Neural cell (in vitro differentiated cells): ENCODE data around the gene UQCRHL. TPM values are rescaled to one million over a fixed set of nuclear protein-coding genes. Genes with fewer than 3 reads are reported as not detected.

Experiments
- H2AFZ ChIP-seq: fragments of 200-600, 300-800 bp; sonication (generic), shearing (Covaris generic); 2 replicates; pipeline ENCODE4 v1.6.0; 2014; ENCODE audit warnings: low read depth, mild to moderate bottlenecking, antibody characterized with exemption, low read length, moderate library complexity
- H3F3A ChIP-seq: fragments of 200-600 bp; shearing (Covaris generic); 2 replicates; pipeline ENCODE4 v1.6.1; 2016; ENCODE audit warnings: mild to moderate bottlenecking, moderate library complexity, mixed read lengths, antibody characterized with exemption, low read length; ENCODE audit not compliant: insufficient read depth, poor library complexity, severe bottlenecking
- H3K27ac ChIP-seq: fragments of 200-600, 300-800 bp; sonication (generic), shearing (Covaris generic); 2 replicates; pipeline ENCODE4 v1.5.1; 2014; ENCODE audit warnings: mild to moderate bottlenecking, low read length, moderate library complexity
- H3K27me3 ChIP-seq: fragments of 300-800, 200-600 bp; sonication (generic), shearing (Covaris generic); 2 replicates; pipeline ENCODE4 v1.6.0; 2014; ENCODE audit warnings: mild to moderate bottlenecking, low read depth, low read length, moderate library complexity; ENCODE audit not compliant: insufficient read depth
- H3K36me3 ChIP-seq: fragments of 300-800, 200-600 bp; sonication (generic), shearing (Covaris generic); 2 replicates; pipeline ENCODE4 v1.5.1; 2014; ENCODE audit warnings: mild to moderate bottlenecking, antibody characterized with exemption, low read length, moderate library complexity; ENCODE audit not compliant: insufficient read depth
- H3K4me2 ChIP-seq: fragments of 300-800, 200-600 bp; sonication (generic), shearing (Covaris generic); 2 replicates; pipeline ENCODE4 v1.6.0; 2014; ENCODE audit warnings: mild to moderate bottlenecking, low read length
- H3K4me3 ChIP-seq: fragments of 300-800, 200-600 bp; sonication (generic), shearing (Covaris generic); 2 replicates; pipeline ENCODE4 v1.5.1; 2014; ENCODE audit warnings: mild to moderate bottlenecking, low read length, moderate library complexity
- H3K79me2 ChIP-seq: fragments of 200-600 bp; shearing (Covaris generic); replicated peaks from 2 replicates; pipeline ENCODE4 v1.6.0; 2014; ENCODE audit warnings: mild to moderate bottlenecking, low read length, moderate library complexity; ENCODE audit not compliant: insufficient read depth
- H3K9ac ChIP-seq: fragments of 300-800, 200-600 bp; sonication (generic), shearing (Covaris generic); 2 replicates; pipeline ENCODE4 v1.6.1; 2016; ENCODE audit warnings: mild to moderate bottlenecking, low read length, mixed read lengths
- H3K9me2 ChIP-seq: fragments of 200-600 bp; shearing (Covaris generic); 2 replicates; pipeline ENCODE4 v1.6.1; 2016; ENCODE audit warnings: mild to moderate bottlenecking, low read length, mixed read lengths; ENCODE audit not compliant: insufficient read depth
- H3K9me3 ChIP-seq: fragments of 200-600, 300-800 bp; sonication (generic), shearing (Covaris generic); 2 replicates; pipeline ENCODE4 v1.6.1; 2016; ENCODE audit warnings: mild to moderate bottlenecking, mixed run types, low read length, moderate library complexity, mixed read lengths
- H4K20me1 ChIP-seq: fragments of 200-600 bp; shearing (Covaris generic); 2 replicates; pipeline ENCODE4 v1.6.1; 2016; ENCODE audit warnings: mild to moderate bottlenecking, mixed run types; ENCODE audit not compliant: insufficient read depth
- CTCF ChIP-seq: fragments of 450-650 bp; IDR thresholded peaks from 2 replicates; pipeline ENCODE4 v1.5.1; 2014; ENCODE audit warnings: antibody characterized with exemption, mild to moderate bottlenecking, moderate library complexity; ENCODE audit not compliant: poor library complexity, severe bottlenecking
- EP300 ChIP-seq: fragments of 450-650 bp; conservative IDR thresholded peaks from 2 replicates; pipeline ENCODE4 v1.6.1; 2014; ENCODE audit warnings: antibody characterized with exemption, mild to moderate bottlenecking, moderate library complexity; ENCODE audit not compliant: poor library complexity, severe bottlenecking
- EZH2 ChIP-seq: fragments of 200-600, 300-800 bp; shearing (Covaris generic), sonication (generic); IDR thresholded peaks from 2 replicates; pipeline ENCODE4 v1.6.1; 2014; ENCODE audit warnings: antibody characterized with exemption, low read length, borderline replicate concordance, mild to moderate bottlenecking; ENCODE audit not compliant: insufficient read depth, poor library complexity, severe bottlenecking
- MXI1 ChIP-seq: fragments of 450-650 bp; conservative IDR thresholded peaks from 2 replicates; pipeline ENCODE4 v1.6.1; 2014; ENCODE audit warnings: antibody characterized with exemption, mild to moderate bottlenecking; ENCODE audit not compliant: poor library complexity, severe bottlenecking
- POLR2AphosphoS5 ChIP-seq: IDR thresholded peaks from 2 replicates; pipeline ENCODE4 v1.6.1; 2012
- RAD21 ChIP-seq: fragments of 450-650 bp; conservative IDR thresholded peaks from 2 replicates; pipeline ENCODE4 v1.6.1; 2014; ENCODE audit warnings: antibody characterized with exemption, mild to moderate bottlenecking, moderate library complexity
- SMC3 ChIP-seq: fragments of 450-650 bp; conservative IDR thresholded peaks from 2 replicates; pipeline ENCODE4 v1.6.1; 2014; ENCODE audit warnings: antibody characterized with exemption, mild to moderate bottlenecking, moderate library complexity; ENCODE audit not compliant: poor library complexity
- TAF1 ChIP-seq: IDR thresholded peaks from 2 replicates; pipeline ENCODE4 v1.6.1; 2012; ENCODE audit warnings: low read depth
- polyA plus RNA-seq: library from polyadenylated mRNA; depleted of rRNA; stranded (reverse); fragments of >200 nt; gene quantifications from 2 replicates; pipeline ENCODE4 v1.2.3, GENCODE V29; 2014
- TF ChIP-seq, protein P1 (sequence below): IDR thresholded peaks from 2 replicates; pipeline ENCODE4 v1.6.1; 2012; ENCODE audit warnings: borderline replicate concordance

The UQCRHL gene
- polyA plus RNA-seq, 1 donor from 2014 or later, result 6.1 TPM

- Histone ChIP-seq H3K4me3 (no peak overlapping the region), H3F3A (no peaks in the 10 kb centered on the region), H3K27me3 (no peaks in the 10 kb centered on the region), H3K79me2 (no peaks in the 10 kb centered on the region), H3K9ac (no peak overlapping the region), H3K9me3 (no peaks in the 10 kb centered on the region), H4K20me1 (no peaks in the 10 kb centered on the region), H3K9me2 (no peaks in the 10 kb centered on the region), H3K36me3 (no peaks in the 10 kb centered on the region), H2AFZ (no peak overlapping the region), H3K4me2 (no peak overlapping the region), H3K27ac (no peak overlapping the region)
- TF ChIP-seq TAF1, result no peak
- no peak for TF ChIP-seq RAD21
- TF ChIP-seq CTCF, result no peak
- no peak for TF ChIP-seq SMC3
- no peak for TF ChIP-seq EZH2
- no peak for TF ChIP-seq EP300
- no peak for TF ChIP-seq MXI1
- TF ChIP-seq POLR2AphosphoS5, result no peak
- TF ChIP-seq, protein P1, sequence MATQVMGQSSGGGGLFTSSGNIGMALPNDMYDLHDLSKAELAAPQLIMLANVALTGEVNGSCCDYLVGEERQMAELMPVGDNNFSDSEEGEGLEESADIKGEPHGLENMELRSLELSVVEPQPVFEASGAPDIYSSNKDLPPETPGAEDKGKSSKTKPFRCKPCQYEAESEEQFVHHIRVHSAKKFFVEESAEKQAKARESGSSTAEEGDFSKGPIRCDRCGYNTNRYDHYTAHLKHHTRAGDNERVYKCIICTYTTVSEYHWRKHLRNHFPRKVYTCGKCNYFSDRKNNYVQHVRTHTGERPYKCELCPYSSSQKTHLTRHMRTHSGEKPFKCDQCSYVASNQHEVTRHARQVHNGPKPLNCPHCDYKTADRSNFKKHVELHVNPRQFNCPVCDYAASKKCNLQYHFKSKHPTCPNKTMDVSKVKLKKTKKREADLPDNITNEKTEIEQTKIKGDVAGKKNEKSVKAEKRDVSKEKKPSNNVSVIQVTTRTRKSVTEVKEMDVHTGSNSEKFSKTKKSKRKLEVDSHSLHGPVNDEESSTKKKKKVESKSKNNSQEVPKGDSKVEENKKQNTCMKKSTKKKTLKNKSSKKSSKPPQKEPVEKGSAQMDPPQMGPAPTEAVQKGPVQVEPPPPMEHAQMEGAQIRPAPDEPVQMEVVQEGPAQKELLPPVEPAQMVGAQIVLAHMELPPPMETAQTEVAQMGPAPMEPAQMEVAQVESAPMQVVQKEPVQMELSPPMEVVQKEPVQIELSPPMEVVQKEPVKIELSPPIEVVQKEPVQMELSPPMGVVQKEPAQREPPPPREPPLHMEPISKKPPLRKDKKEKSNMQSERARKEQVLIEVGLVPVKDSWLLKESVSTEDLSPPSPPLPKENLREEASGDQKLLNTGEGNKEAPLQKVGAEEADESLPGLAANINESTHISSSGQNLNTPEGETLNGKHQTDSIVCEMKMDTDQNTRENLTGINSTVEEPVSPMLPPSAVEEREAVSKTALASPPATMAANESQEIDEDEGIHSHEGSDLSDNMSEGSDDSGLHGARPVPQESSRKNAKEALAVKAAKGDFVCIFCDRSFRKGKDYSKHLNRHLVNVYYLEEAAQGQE, result no peak
These were observed 11.4 kb downstream of the UQCRHL start for GRCh38 chr1:15796086-15796462.

DNA sequence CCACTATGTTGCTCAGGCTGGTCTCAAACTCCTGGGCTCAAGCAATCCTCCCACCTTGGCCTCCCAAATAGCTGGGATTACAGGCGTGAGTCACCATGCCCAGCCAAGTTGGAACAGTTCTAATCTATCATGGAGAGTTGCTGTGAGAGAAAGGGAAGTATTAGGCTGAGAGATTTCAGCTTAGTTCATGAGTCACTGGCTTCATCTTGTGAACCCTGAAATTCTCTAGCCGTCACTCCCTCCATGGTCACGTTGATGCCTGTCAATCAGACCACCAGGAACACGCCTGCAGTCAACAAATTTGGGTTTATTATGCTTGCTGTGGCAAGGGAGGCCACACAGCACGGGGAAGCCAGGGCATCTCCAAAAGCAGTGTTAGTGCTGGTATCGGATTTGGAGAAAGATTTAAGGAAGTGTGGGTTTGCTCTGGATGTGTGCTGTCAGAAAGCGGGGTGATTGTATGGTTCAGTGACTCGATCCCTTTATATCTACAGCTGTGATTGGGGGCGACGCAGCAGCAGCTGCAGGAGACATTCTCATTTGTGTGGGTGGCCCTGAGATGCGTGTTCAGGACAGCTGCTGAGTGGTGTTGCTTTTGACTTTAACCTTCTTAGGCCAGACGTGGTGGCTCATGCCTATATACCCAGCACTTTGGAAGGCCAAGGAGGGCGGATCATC lies 18.7 kb downstream of the UQCRHL start:
- Histone ChIP-seq H3K9ac (no peak overlapping the region), H3K4me2 (no peak overlapping the region), H4K20me1 (no peaks in the 10 kb centered on the region), H3K79me2 (no peaks in the 10 kb centered on the region), H3K4me3 (no peak overlapping the region), H3K27me3 (no peaks in the 10 kb centered on the region), H3K27ac (no peak overlapping the region), H3K9me3 (no peaks in the 10 kb centered on the region), H3K9me2 (no peaks in the 10 kb centered on the region), H3F3A (no peaks in the 10 kb centered on the region), H3K36me3 (no peaks in the 10 kb centered on the region), H2AFZ (no peak overlapping the region)
- TF ChIP-seq SMC3, result no peak
- TF ChIP-seq TAF1, result no peak
- no peak for TF ChIP-seq MXI1
- TF ChIP-seq, protein P1, result no peak
- no peak for TF ChIP-seq RAD21
- no peak for TF ChIP-seq EP300
- no peak for TF ChIP-seq CTCF
- TF ChIP-seq EZH2, result no peak
- no peak for TF ChIP-seq POLR2AphosphoS5
